Measurements from ENCODE around the gene DAPK1. TPM values are rescaled to one million over a fixed set of nuclear protein-coding genes. Genes with fewer than 3 reads are reported as not detected.

The DAPK1 gene
- total and polyA plus RNA-seq, 10 of the 15 experiments (the other 5 are each of a cell fraction or from before 2014, with no cell fraction given): 8.2 to 94.7 (median 51.6) TPM

DNA sequence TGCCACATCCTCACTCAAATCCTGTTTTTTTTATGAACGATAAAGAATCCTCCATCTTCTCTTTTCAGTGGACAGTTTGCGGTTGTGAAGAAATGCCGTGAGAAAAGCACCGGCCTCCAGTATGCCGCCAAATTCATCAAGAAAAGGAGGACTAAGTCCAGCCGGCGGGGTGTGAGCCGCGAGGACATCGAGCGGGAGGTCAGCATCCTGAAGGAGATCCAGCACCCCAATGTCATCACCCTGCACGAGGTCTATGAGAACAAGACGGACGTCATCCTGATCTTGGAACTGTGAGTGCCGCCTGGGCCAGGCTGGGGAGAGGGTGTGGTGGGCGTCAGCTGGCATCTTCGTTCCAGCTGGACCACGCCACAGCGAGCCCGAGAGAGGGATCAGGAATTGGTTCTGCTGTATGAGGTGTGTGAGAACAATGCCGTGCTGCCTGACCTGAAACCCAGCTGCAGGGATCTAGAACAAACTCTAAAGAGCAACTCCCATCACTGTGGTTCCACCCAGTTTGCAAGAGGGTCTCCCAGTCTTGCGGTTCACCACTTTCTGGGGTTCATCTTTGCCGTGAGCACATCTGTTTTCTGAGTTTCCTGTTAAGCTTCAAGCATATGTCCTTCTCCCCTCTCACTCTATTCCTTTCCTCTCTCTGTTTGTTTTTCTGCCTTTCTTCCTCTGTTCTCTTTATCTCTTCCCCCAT lies 107.4 kb downstream of the DAPK1 start:
- RAD21 ChIA-PET (ENCODE audit: unreplicated experiment): no interaction called here
- in situ Hi-C loops (cut with MboI): no loop called here
- FAIRE-seq: no peak
- TF ChIP-seq POU2F2 (IDR thresholded peaks at IDR 0.05; ENCODE audit: borderline replicate concordance, low read depth, low read length) (no peak), TCF3 (IDR thresholded peaks at IDR 0.05; ENCODE audit: borderline replicate concordance, insufficient read depth, low read depth, low read length) (0 out of 2 replicates have a peak, but pooled peaks have one; percentile 29), RAD21 (IDR thresholded peaks at IDR 0.05; ENCODE audit: insufficient read depth, low read depth, low read length) (no peak), TBL1XR1 (IDR thresholded peaks at IDR 0.05; ENCODE audit: low read depth, low read length) (no peak), NFIC (IDR thresholded peaks at IDR 0.05; ENCODE audit: low read depth, low read length) (0 out of 2 replicates have a peak, but pooled peaks have one; percentile 27), TCF12 (IDR thresholded peaks at IDR 0.05; ENCODE audit: low read depth, low read length) (0 out of 2 replicates have a peak, but pooled peaks have one; percentile 29), EED (IDR thresholded peaks at IDR 0.05; ENCODE audit: low read depth) (peak; percentile 34; the same call in 1 of the 2 replicates), FOXK2 (IDR thresholded peaks at IDR 0.05) (no peak), ZNF207 (IDR thresholded peaks at IDR 0.05; ENCODE audit: borderline replicate concordance) (no peak), SUZ12 (IDR thresholded peaks at IDR 0.05; ENCODE audit: unreplicated experiment) (no peak), CBX3 (IDR thresholded peaks at IDR 0.05; ENCODE audit: borderline replicate concordance, low read depth) (no peak), RUNX3 (IDR thresholded peaks at IDR 0.05; ENCODE audit: low read length) (peak; percentile 81), ETV6 (conservative IDR thresholded peaks at IDR 0.05 in 1 of 2, IDR thresholded peaks at IDR 0.05 in 1 of 2; ENCODE audit: borderline replicate concordance in 1 of 2, low read depth in 1 of 2) (peak in 1 of 2 experiments; percentile 19; a peak in 1 of 4 replicates), YBX1 (IDR thresholded peaks at IDR 0.05) (no peak), GATAD2B (conservative IDR thresholded peaks at IDR 0.05; ENCODE audit: low read depth) (no peak), CBFB (IDR thresholded peaks at IDR 0.05; ENCODE audit: low read depth) (no peak), PAX5 (IDR thresholded peaks at IDR 0.05; ENCODE audit: borderline replicate concordance, low read depth, low read length) (no peak), NFXL1 (IDR thresholded peaks at IDR 0.05; ENCODE audit: borderline replicate concordance) (no peak), POLR2AphosphoS2 (IDR thresholded peaks at IDR 0.05; ENCODE audit: low read depth, low read length) (no peak)
- TF ChIP-seq, protein P1, sequence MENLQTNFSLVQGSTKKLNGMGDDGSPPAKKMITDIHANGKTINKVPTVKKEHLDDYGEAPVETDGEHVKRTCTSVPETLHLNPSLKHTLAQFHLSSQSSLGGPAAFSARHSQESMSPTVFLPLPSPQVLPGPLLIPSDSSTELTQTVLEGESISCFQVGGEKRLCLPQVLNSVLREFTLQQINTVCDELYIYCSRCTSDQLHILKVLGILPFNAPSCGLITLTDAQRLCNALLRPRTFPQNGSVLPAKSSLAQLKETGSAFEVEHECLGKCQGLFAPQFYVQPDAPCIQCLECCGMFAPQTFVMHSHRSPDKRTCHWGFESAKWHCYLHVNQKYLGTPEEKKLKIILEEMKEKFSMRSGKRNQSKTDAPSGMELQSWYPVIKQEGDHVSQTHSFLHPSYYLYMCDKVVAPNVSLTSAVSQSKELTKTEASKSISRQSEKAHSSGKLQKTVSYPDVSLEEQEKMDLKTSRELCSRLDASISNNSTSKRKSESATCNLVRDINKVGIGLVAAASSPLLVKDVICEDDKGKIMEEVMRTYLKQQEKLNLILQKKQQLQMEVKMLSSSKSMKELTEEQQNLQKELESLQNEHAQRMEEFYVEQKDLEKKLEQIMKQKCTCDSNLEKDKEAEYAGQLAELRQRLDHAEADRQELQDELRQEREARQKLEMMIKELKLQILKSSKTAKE (IDR thresholded peaks at IDR 0.05; ENCODE audit: low read depth, poor library complexity, severe bottlenecking): no peak
- TF ChIP-seq, protein P2, sequence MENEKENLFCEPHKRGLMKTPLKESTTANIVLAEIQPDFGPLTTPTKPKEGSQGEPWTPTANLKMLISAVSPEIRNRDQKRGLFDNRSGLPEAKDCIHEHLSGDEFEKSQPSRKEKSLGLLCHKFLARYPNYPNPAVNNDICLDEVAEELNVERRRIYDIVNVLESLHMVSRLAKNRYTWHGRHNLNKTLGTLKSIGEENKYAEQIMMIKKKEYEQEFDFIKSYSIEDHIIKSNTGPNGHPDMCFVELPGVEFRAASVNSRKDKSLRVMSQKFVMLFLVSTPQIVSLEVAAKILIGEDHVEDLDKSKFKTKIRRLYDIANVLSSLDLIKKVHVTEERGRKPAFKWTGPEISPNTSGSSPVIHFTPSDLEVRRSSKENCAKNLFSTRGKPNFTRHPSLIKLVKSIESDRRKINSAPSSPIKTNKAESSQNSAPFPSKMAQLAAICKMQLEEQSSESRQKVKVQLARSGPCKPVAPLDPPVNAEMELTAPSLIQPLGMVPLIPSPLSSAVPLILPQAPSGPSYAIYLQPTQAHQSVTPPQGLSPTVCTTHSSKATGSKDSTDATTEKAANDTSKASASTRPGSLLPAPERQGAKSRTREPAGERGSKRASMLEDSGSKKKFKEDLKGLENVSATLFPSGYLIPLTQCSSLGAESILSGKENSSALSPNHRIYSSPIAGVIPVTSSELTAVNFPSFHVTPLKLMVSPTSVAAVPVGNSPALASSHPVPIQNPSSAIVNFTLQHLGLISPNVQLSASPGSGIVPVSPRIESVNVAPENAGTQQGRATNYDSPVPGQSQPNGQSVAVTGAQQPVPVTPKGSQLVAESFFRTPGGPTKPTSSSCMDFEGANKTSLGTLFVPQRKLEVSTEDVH (IDR thresholded peaks at IDR 0.05; ENCODE audit: low read depth, partially characterized antibody): no peak

More for the DNA sequence above, 107.4 kb downstream of the DAPK1 start:
- Histone ChIP-seq H3K9me3 (replicated peaks; ENCODE audit: control insufficient read depth, insufficient read depth, low read length) (peaks cover 9% of the 10 kb centered on the region), H3K79me2 (ENCODE audit: control insufficient read depth, insufficient read depth, low read length) (no peaks in the 10 kb centered on the region), H3K9ac (ENCODE audit: control insufficient read depth, insufficient read depth, low read length) (no peak overlapping the region), H4K20me1 (ENCODE audit: control insufficient read depth, insufficient read depth) (no peaks in the 10 kb centered on the region), H3K27me3 (replicated peaks in 1 of 2; ENCODE audit: control insufficient read depth in 2 of 2, insufficient read depth in 2 of 2, low read length in 1 of 2) (no peaks in the 10 kb centered on the region), H3K4me1 (ENCODE audit: control insufficient read depth, insufficient read depth, low read length) (peaks cover 9% of the 10 kb centered on the region; the same call in 1 of the 2 replicates), H3K27ac (ENCODE audit: control insufficient read depth, insufficient read depth) (no peak overlapping the region), H3K4me2 (ENCODE audit: control insufficient read depth, insufficient read depth) (no peak overlapping the region), H2AFZ (ENCODE audit: control insufficient read depth, low read depth, low read length) (no peak overlapping the region), H3K36me3 (ENCODE audit: control insufficient read depth in 2 of 2, insufficient read depth in 2 of 2, low read length in 1 of 2) (peaks cover 4 to 7% of the 10 kb centered on the region in 2 experiments; a peak in 2 of 4 replicates), H3K4me3 (no peak overlapping the region)
- no peak for DNase-seq (ENCODE audit: low read depth, low spot score)
- ChIA-PET POLR2A (no interaction called here), CTCF (no interaction called here), SMC1A (ENCODE audit: uncharacterized antibody, unreplicated experiment) (no interaction called here)
- 68% methylated on average over 23 of the region's 23 CpGs for WGBS (ENCODE audit: insufficient coverage, insufficient replicate concordance, low lambda C conversion rate, missing lambda C conversion rate)
- no peak for ATAC-seq
- intact Hi-C loops (cut with micrococcal nuclease; ENCODE audit: unreplicated experiment): no loop called here
- no TSS peak for BruUV-seq (replicated peaks)
